Measurements from ENCODE around the gene ITGB6.

DNA sequence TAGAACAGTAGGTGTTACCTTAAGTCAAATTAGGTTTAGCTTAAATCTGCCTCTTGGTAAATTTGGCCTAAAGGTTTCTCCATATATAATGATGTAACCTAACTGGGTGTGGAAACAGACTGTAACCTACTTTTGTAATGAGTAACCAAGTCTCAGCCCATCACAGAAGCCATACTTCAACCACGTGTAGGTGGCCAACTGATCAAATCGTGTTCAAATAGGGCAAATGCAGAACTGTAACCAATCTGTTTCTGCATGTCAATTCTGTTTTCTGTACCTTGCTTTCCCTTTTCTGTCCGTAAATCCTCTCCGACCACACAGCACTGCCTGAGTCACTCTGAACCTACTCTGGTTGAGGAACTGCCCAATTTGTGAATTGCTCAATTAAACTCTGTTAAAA is 103.7 kb downstream of the ITGB6 start:
- TF ChIP-seq, protein P1, sequence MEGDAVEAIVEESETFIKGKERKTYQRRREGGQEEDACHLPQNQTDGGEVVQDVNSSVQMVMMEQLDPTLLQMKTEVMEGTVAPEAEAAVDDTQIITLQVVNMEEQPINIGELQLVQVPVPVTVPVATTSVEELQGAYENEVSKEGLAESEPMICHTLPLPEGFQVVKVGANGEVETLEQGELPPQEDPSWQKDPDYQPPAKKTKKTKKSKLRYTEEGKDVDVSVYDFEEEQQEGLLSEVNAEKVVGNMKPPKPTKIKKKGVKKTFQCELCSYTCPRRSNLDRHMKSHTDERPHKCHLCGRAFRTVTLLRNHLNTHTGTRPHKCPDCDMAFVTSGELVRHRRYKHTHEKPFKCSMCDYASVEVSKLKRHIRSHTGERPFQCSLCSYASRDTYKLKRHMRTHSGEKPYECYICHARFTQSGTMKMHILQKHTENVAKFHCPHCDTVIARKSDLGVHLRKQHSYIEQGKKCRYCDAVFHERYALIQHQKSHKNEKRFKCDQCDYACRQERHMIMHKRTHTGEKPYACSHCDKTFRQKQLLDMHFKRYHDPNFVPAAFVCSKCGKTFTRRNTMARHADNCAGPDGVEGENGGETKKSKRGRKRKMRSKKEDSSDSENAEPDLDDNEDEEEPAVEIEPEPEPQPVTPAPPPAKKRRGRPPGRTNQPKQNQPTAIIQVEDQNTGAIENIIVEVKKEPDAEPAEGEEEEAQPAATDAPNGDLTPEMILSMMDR (IDR thresholded peaks at IDR 0.05) = no peak
- TF ChIP-seq POLR2AphosphoS5 (IDR thresholded peaks at IDR 0.05) (no peak), EP300 (IDR thresholded peaks at IDR 0.05) (no peak)
